NB4 (cell line): Measurements from ENCODE around the gene ZRANB3.
"Not testable (repeated sequence)": the region's sequence is repeated elsewhere in the genome, so short reads cannot be mapped to it uniquely, and the experiment has no call there.

Experiments used
- DNase-seq: peaks from one replicate; pipeline ENCODE4 v3.0.0; 2010; ENCODE audit warnings: low read depth
- H3K4me3 ChIP-seq: one replicate; pipeline ENCODE4 v1.5.1; 2011; ENCODE audit warnings: mild to moderate bottlenecking, low read depth, low read length, moderate library complexity
- CTCF ChIP-seq: IDR thresholded peaks from one replicate; pipeline ENCODE4 v1.5.1; 2012; ENCODE audit warnings: low read depth, low read length
- MAX ChIP-seq: IDR thresholded peaks from 2 replicates; pipeline ENCODE4 v1.6.1; 2011; ENCODE audit warnings: low read depth, low read length
- MYC ChIP-seq: IDR thresholded peaks from 2 replicates; pipeline ENCODE4 v1.6.1; 2011; ENCODE audit warnings: low read depth, low read length
- POLR2A ChIP-seq: IDR thresholded peaks from 2 replicates; pipeline ENCODE4 v1.6.1; 2011; ENCODE audit warnings: mild to moderate bottlenecking; ENCODE audit not compliant: insufficient read length; ENCODE audit errors: extremely low read depth

ZRANB3 gene

GRCh38 chr2:135124924-135125886, 405.8 kb downstream of the ZRANB3 start:
- no peak for DNase-seq
- no peak overlapping the region for H3K4me3 ChIP-seq
- no peak for TF ChIP-seq MYC
- TF ChIP-seq CTCF, result no peak

GRCh38 chr2:135121658-135122039, 409.4 kb downstream of the ZRANB3 start:
- not testable (repeated sequence) for H3K4me3 ChIP-seq, DNase-seq

- no peak for DNase-seq
- TF ChIP-seq MYC (no peak), POLR2A (no peak)
Observed at GRCh38 chr2:135121016-135121657, 409.9 kb downstream of the ZRANB3 start.

GRCh38 chr2:135119582-135119981, 411.4 kb downstream of the ZRANB3 start:
- H3K4me3 ChIP-seq, result no peak overlapping the region
- no peak for DNase-seq
- TF ChIP-seq POLR2A (no peak), MAX (no peak), CTCF (no peak), MYC (no peak)

More at GRCh38 chr2:135121016-135121657, 409.9 kb downstream of the ZRANB3 start:
- H3K4me3 ChIP-seq, result no peak overlapping the region

GRCh38 chr2:135113322-135113721, 417.7 kb downstream of the ZRANB3 start:
- no peak overlapping the region for H3K4me3 ChIP-seq
- TF ChIP-seq MAX (no peak), POLR2A (no peak), CTCF (no peak), MYC (no peak)
- no peak for DNase-seq

- not testable (repeated sequence) for H3K4me3 ChIP-seq, DNase-seq
Observed at GRCh38 chr2:135105513-135106316, 425.3 kb downstream of the ZRANB3 start.

GRCh38 chr2:135103843-135104242, 427.2 kb downstream of the ZRANB3 start:
- DNase-seq, result no peak
- H3K4me3 ChIP-seq, result no peak overlapping the region
- no peak for TF ChIP-seq MYC
- TF ChIP-seq CTCF, result no peak
- no peak for TF ChIP-seq MAX
